Activated CD8-positive, alpha-beta memory T cell treated with anti-CD3 and anti-CD28 coated beads, Interleukin-2, amount 50 U/mL, for 1 hour (primary cell): Measurements from ENCODE around the gene BCL2L11.
"Not testable (repeated sequence)": the region's sequence is repeated elsewhere in the genome, so short reads cannot be mapped to it uniquely, and the experiment has no call there.

Experiments used
- DNase-seq: peaks from one replicate; pipeline ENCODE4 v3.0.0-alpha.2; 2020; ENCODE audit errors: extremely low read depth

The BCL2L11 gene

GRCh38 chr2:111120253-111121027 is at the start of gene BCL2L11:
Gene BCL2L11, plus strand, starts transcription at chr2:111120914. Its CDS starts 2,832 bp downstream, at chr2:111123746.
- DNase-seq, result peak; percentile 52

GRCh38 chr2:111071600-111072171 is 49.0 kb upstream of the BCL2L11 start:
- DNase-seq, result no peak

GRCh38 chr2:111072220-111072871 is 48.4 kb upstream of the BCL2L11 start:
- DNase-seq, result no peak

GRCh38 chr2:111082659-111083058 is 38.1 kb upstream of the BCL2L11 start:
- not testable (repeated sequence) for DNase-seq

- no peak for DNase-seq
Measured at GRCh38 chr2:111091811-111092211, 28.9 kb upstream of the BCL2L11 start.

- no peak for DNase-seq
Measured at GRCh38 chr2:111094691-111095090, 26.0 kb upstream of the BCL2L11 start.

- DNase-seq, result no peak
Measured at GRCh38 chr2:111095434-111095833, 25.3 kb upstream of the BCL2L11 start.

- no peak for DNase-seq
Measured at GRCh38 chr2:111099402-111099801, 21.3 kb upstream of the BCL2L11 start.

GRCh38 chr2:111100087-111100764 is 20.5 kb upstream of the BCL2L11 start:
- DNase-seq, result no peak

GRCh38 chr2:111100765-111101162 is 19.9 kb upstream of the BCL2L11 start:
- no peak for DNase-seq

- no peak for DNase-seq
Measured at GRCh38 chr2:111101592-111101991, 19.1 kb upstream of the BCL2L11 start.

GRCh38 chr2:111102216-111102615 is 18.5 kb upstream of the BCL2L11 start:
- no peak for DNase-seq

- no peak for DNase-seq
Measured at GRCh38 chr2:111105926-111106325, 14.8 kb upstream of the BCL2L11 start.

- DNase-seq, result no peak
Measured at GRCh38 chr2:111106706-111107105, 14.0 kb upstream of the BCL2L11 start.

GRCh38 chr2:111108745-111109271 is 11.9 kb upstream of the BCL2L11 start:
- DNase-seq, result no peak

GRCh38 chr2:111111101-111111755 is 9.5 kb upstream of the BCL2L11 start:
- no peak for DNase-seq

GRCh38 chr2:111113838-111114237 is 6.9 kb upstream of the BCL2L11 start:
- DNase-seq, result no peak

GRCh38 chr2:111116011-111116746 is 4.5 kb upstream of the BCL2L11 start:
- DNase-seq, result no peak

GRCh38 chr2:111116843-111117597 is 3.7 kb upstream of the BCL2L11 start:
- no peak for DNase-seq
